Activated CD4-positive, alpha-beta T cell treated with anti-CD3 and anti-CD28 coated beads for 4 hours (primary cell): ENCODE results near the gene VRTN.
"Not testable (repeated sequence)": the region's sequence is repeated elsewhere in the genome, so short reads cannot be mapped to it uniquely, and the experiment has no call there.

Experiments
- DNase-seq, 2 donors: peaks; one replicate each; pipeline ENCODE4 v3.0.0-alpha.2; 2020

Gene VRTN, protein sequence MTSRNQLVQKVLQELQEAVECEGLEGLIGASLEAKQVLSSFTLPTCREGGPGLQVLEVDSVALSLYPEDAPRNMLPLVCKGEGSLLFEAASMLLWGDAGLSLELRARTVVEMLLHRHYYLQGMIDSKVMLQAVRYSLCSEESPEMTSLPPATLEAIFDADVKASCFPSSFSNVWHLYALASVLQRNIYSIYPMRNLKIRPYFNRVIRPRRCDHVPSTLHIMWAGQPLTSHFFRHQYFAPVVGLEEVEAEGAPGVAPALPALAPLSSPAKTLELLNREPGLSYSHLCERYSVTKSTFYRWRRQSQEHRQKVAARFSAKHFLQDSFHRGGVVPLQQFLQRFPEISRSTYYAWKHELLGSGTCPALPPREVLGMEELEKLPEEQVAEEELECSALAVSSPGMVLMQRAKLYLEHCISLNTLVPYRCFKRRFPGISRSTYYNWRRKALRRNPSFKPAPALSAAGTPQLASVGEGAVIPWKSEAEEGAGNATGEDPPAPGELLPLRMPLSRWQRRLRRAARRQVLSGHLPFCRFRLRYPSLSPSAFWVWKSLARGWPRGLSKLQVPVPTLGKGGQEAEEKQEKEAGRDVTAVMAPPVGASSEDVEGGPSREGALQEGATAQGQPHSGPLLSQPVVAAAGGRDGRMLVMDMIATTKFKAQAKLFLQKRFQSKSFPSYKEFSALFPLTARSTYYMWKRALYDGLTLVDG

DNA sequence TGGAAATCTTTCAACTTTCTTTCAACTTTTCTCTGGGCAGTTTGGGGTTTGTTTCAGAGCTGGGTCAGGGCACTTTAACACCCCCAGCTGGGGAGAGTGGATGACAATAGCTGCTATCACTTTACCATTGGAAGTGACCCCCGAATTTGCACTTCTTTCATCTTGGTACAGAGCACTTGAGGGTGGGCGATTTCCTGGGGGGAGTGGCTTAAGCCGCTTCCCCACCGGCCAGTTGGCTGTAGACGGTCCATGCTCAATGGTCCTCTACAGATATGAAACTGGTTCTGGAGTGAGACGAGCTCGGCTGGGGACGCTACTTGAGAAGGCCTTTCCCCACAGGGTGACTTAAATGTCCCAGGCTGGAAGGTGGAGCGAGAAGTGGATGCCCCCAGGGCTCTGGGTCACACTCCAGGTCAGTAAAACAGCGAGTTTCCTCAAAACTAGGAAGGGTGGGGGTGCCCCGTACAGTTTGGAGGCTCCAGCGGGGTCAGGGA, at the start of gene VRTN:
TSS of gene VRTN (plus strand) at position 231 of the 494 bp plus-strand sequence. CDS start 8,313 bp downstream, outside the sequence.
- DNase-seq, result no peak

DNA sequence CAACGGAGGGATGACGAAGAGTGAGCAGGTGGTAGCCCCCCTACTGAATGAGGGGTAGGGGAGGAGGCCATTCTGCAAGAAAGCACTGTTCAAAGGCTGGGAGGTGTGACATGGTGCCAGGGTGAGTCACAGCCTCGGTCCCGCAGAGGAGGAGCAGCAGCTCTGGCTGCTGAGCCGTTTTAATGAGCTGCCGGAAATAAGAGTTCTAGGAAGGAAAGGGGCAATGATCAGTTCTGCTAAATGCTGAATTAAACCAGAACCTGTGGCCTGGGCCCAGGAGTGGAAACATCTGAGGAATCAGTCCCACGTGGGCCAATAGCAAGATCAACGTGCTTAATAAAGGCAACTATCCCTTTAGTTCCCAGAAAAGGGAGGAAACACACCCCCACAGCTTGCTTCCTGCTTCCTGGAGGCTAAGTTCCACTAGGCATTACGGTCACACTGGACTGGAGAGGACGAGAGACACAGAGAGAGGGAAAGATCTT, 49.2 kb upstream of the VRTN start:
- DNase-seq, result peak in 1 of 2 donors; percentile 44

DNA sequence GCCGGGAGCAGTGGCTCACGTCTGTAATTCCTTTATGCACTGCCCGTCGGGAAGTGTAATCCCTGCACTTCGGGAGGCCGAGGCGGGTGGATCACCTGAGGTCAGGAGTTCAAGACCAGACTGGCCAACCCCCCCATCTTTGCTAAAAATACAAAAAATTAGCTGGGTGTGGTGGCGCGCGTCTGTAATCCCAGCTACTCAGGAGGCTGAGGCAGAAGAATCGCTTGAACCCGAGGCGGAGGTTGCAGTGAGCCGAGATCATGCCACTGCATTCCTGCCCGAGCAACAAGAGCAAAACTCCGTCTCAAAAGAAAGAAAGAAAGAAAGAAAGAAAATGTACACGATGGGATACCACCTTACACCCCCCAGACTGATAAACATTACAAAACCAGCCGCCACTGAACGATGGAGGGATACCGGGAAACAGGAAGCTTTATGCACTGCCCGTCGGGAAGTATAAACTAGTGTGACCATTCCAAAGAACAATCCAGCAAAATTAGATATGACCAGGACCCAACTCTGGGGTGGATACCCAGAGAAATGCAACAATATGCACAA, 46.6 kb upstream of the VRTN start:
- no peak for DNase-seq

DNA sequence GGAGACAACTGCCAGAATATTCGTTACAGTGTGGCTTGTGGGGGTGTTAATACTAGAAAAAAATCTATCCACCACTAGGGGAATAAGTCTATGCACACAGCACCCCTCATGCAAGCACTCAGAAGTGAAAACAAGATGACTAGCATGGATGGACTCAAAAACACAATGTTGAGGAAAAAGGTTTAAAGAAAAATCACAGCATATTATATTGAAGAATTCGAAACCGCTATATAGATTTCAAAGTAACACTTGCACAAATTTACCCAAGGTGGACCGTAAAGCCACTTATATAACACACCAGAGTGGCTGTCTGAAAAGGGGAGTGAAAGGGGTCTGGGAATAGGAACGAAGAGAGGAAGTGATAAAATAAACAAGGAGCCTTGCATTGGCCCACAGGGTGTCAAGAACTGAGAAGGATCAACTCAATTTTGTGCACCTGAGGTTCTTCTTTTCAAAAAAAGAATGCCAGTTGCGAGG, 46.1 kb upstream of the VRTN start:
- DNase-seq, result peak; percentile 16 to 28

DNA sequence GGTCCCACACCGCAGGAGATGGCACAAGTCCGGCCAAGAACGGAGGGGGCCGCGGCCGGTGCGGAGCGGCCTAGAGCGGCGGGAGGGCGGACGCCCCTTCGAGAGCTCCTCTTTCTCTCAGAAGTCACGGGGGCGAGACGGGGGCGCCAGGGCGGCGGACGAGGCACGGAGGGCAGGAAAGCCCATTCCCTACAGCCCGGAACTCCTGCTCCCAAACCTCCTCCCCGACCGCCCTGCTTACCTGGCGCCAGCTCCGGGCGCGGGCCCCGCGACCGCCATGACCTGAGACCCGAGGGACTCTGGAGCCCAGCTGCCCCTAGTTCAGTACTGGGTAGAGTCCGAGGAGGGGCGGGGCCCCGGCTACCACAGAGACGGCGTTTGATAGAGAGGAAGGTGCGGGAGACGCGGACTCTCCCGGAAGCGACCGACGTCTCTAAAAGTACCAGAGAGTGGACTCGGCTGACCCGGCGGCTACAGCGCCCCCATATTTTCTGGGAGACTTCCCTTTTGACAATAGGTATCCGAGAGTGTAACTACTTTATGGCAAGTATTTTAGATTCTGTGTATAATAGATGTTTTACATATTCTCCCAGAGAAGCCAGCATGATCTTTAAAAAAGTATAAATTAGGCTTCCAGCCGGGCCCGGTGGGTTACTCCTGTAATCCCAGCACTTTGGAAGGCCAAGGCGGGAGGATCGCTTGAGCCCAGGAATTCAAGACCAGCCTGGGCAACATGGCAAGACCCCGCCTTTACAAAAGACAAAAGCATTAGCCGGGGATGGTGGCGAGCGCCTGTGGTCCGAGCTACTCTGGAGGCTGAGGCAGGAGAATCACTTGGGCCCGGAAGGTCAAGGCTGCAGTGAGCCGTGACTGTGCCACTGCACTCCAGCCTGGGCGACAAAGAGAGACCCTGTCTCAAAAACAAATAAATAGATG, 45.4 kb upstream of the VRTN start, which contains the start of gene ABCD4:
TSS of gene ABCD4 (minus strand) at position 301 of the 936 bp plus-strand sequence. CDS start at position 279, 22 bp downstream.
- DNase-seq, result peak; percentile 80 to 83

DNA sequence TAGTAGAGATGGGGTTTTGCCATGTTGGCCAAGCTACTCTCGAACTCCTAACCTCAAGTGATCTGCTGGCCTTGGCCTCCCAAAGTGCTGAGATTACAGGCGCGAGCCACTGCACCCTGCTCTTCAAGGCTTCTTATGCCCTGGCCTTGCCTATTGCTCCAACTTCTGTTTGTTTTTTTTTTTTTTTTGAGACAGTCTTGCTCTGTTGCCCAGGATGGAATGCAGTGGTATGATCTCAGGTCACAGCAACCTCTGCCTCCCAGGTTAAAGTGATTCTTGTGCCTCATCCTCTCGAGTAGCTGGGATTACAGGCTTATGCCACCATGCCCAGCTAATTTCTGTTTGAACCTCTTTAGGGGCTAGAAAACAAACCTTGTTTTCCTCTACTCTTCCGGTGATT, 39.6 kb upstream of the VRTN start:
- DNase-seq, result no peak

DNA sequence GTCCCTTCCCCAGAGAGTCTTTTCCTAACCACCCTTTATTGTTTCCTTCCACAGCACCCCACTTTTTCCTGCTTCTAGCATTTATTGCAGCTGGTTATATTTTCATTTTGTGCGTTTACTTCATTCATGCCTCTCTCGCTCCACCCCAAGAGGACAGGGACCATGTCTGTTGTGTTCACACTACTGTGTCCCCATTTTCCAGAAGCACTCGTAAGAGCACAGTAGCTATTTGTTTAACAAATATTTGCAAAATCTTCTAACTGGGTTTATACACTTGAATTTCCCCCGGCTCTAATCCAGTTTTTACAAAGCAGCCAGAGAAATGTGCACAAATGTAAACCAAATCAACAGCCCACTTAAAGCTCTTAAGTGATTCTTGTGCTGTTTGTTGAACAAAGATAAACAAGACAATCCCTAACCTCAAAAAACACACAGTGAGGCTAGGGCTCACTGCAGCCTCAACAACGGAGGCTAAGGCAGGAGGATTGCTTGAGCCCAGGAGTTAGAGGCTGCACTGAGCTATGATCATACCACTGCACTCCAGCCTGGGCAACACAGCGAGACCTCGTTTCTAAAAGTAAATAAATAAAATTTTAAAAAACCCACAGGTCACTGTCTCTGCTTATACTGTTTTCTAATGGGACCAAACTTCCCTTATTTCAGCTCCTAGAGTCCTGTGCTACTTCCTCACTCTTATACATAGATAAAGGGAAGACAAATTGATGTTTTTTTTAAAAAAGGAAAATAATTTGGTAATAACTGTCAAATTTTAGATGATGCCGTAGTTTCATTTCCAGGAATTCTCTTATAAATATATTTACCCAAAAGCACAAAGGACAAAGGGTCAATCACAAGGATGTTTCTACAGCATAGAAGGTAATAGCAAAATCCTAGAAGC, 38.9 kb upstream of the VRTN start:
- no peak for DNase-seq

DNA sequence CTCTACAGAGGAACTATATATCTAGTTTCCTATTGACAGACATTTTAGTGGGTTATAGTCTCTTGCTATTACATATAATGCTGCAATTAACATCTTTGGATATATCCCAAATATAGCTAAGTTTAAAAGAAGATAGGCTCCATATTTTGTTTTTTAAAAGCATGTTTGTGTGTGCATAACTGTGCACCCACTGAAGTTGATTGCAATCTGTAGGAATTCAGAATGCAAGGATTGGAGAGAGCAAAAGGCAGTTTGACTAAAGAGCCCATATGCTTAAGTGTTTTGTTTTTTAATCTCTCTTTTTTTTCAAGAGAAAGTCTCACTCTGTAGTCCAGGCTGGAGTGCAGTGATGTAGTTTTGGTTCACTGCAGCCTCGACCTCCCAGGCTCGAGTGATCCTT, 36.1 kb upstream of the VRTN start:
- no peak for DNase-seq

DNA sequence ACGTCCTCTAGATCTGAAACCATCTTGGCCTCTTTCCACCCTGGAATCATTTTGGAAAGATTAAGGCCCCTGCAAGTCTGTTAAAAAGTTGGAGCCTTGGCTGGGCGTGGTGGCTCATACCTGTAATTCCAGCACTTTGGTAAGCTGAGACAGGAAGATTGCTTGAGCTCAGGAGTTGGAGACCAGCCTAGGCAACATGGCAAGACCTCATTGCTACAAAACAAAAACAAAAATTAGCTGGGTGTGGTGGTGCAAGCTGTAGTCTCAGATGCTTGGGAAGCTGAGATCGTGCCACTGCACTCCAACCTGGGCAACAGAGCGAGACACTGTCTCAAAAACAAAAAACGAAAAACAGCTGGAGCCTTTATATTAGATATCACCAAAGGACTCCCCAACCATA, 34.7 kb upstream of the VRTN start:
- DNase-seq, result no peak

DNA sequence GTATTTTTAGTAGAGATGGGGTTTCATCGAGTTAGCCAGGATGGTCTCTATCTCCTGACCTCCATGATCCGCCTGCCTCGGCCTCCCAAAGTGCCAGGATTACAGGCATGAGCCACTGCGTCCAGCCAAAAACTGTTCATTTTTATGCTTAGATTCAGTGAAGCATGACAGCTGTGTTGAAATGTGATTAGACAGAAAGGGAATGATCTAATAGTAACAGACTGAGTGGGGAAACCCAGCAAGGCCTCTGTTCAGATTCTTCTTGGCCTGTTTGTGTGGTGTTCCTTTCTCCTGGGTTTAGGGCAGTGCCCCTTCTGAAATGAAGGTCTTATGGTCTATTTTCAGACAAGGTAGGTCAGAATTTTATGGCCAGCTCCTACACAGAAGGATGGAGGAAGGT, 33.7 kb upstream of the VRTN start:
- DNase-seq, result no peak

DNA sequence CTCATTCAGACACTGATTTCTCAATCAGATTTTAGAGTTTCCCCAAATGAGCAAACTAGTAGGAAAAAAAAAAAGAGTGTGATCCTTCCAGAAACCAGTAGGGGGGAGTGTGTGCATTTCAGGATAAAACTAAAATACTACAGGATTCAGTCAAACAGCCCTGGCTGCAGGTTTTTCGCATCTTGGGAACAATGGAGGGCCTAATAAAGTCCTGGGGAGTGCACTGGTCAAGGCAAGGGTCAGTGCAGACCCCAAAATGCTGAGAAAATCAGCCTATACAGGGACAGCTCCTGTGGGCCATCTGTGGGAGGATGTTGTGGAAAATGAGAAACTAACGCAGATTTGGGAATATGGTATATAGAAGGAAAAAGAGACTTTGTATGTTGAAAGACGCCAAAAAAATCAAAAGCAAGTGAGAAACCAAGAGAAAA, 23.3 kb upstream of the VRTN start:
- no peak for DNase-seq

DNA sequence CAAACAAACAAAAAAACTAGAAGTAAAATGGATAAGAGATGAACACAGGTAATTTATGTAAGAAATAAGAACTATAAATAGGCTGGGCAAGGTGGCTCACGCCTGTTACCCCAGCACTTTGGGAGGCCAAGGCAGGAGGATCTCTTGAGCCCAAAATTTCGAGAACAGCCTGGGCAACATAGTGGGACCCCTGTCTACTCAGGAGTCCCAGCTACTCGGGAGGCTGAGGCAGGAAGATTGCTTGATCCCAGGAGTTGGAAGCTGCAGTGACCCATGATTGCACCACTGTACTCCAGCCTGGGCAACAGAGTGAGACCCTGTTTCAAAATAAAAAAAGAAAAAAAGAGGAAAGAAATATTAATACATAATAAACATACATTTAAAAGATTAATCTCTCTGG, 22.8 kb upstream of the VRTN start:
- DNase-seq, result no peak

DNA sequence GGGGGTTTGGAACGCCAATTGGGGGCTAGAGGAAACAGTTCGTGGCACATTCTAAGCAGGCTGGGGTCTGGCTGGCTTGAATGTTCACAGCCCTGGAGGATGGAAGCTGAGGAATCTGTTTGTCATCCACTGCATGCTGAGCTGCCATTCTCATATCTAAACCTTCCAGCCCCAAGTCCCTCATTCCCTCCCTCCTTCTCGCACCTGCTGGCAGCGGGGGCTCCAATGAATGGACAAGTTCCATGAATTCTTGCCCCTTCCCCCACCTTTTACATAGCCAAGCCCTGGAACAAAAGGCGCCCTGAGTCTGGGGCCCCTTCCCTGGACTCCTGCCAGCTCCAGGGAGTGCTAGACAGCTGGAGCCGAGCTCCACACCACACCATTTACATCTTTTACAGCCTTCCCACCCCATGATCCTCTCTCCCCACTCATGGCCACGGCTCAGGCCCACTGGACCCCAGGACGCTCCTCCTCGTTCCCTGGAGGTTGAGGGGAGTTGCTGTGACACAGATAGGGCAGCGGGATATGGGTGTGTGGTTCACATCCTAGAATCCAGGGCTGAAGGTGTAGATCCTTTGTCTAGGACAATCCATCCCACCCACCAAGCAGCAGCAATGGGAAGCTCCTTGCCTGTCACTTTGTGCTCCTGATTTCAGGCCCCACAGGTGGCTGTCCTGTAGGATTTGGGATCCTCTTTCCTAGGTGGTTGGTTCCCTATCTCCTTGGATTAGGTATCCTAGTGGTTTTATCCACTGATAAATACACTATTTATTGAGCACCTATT, 21.7 kb upstream of the VRTN start:
- DNase-seq, result no peak

DNA sequence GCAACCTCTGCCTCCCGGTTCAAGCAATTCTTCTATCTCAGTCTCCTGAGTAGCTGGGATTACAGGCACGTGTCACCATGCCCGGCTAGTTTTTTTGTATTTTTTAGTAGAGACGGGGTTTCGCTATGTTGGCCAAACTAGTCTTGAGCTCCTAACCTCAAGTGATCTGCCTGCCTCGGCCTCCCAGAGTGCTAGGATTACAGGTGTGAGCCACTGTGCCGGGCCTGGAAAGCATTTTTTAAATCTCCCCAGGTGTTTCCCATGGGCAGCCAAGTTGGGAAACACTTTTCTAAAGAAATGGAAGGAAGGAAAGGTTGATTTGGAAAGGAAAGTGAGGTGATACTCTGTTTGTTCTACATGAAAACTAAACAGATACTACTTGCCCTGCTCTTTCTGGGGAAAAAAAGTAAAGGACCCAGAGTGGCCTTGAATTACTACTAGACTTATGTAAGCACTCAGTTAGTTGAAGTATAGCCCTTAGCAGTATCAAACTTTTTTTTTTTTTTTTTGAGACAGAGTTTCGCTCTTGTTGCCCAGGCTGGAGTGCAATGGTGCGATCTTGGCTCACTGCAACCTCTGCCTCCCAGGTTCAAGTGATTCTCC, 18.2 kb upstream of the VRTN start:
- DNase-seq, result not testable (repeated sequence)

DNA sequence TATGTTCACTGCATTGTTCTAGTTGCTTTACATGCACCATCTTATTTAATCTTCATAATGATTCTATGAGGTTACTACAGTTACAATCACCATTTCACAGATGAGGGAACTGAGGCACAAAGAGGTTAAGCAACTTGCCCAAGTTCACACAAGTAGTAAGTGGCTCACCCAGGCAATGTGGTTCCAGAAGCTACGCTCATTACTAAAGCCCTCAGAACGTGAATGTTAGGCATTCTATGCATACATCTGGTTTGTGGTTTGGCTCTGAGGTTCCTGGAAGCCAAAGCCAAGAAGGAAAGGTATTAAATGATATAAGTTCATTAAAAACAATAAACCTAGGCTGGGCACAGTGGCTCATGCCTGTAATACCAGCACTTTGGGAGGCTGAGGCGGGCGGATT, 14.4 kb upstream of the VRTN start:
- DNase-seq, result no peak

DNA sequence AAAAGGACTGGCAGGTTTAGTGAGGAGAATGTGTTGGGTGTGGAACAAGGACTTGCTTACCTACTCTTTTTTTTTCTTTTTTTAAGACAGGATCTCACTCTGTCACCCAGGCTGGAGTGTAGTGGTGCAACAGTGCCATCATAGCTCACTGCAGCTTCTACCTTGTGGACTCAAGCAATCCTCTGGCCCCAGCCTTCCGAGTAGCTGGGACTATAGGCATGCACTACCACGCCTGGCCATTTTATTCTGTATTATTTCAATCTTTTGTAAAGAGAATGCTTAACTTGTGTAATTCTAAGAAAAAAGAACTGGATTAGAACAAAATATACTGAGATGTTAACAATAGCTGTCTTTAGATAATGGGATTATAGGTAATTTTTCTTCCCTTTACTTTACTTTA, 1.9 kb upstream of the VRTN start:
- no peak for DNase-seq

DNA sequence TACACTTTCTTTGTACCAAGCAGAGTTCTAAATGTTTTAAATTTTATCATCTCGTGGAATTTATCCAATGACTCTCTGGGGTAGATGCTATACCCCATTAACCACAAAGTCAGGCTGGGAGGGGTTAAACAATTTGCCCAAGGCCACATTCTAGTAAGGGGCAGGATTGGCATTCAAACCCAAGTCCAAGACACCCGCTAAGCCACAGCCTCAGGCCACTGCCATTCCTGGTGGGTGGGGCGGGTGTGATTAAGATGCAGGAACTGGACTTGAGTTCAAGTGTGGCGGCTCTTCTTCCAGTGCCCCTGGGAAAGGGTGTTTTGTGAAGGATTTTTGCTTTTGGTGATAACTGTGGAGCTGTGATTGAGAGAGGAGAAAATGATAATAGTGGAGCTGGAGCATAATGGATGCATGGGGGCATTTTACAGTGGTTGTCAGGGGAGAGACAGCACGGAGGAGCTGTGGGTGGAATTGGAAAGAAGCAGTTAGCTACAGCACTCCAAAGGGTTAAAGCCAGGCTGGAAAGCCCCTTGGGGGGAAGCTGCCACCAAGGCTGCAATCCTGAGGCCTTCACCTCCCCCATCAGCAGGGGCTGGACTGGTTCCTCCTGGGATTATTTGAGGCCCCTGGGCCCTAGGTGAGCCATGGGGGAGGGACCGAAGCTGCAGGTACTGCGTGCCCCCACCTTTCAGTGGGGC, 1.0 kb upstream of the VRTN start:
- DNase-seq, result no peak

DNA sequence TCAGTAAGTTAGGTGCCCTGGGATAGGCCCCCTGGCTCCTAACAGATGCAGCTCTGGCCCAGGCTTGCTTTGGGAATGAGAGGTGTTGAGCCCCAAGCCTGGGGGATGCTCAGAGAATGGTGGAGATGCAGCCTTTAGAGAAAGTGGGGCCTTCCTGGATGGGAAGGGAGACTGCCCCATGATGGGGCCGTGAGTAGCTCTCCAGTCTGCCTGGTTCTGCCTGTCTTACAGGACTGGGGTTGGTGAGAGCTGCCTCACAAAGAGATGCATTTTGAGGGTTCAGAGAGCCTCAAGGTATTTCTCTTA, 523 bp upstream of the VRTN start:
- DNase-seq, result no peak

DNA sequence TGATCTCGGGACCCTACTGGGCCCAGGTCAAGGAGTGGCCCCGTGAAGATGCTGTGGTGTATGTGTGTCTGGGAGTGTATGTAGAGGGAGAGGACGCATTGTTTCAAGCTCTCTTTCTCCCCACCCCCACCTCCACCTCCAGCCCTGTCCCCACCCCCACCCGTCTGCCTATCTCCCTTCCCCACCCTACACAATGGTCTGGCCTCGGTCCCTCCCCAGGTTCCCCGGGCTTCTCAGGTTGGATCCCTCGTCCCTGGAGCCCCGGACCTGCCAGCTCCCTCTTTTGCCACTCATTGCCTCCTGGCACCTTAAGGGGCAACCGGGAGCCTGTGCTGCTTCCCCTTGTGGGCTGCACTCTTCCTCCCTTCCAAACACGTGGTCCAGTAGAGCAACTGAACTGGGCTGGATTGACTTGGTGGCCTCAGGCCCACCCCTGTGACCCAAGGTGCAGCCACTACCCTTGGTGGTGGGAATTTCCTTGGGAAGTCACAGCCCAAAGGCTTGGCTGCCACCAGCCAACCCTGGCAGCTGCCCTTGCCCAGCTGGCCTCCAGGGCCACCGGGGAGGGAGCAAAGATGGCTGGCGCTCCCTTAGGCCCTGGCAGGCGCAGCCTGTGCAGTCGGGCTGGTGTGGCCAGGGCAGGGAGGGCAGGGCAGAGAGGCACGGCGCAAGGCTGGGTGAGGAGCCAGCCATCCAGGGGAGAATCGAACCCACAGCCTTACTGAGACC, 628 bp downstream of the VRTN start:
- DNase-seq, result no peak
